GM19328 (cell line): Measurements from ENCODE around the gene DRAP1.

Source experiments
- ATAC-seq: cut with Tn5 transposase; IDR thresholded peaks from one replicate; pipeline ENCODE4 v1.9.1; 2021; ENCODE audit warnings: mild to moderate bottlenecking, moderate library complexity; ENCODE audit not compliant: unreplicated experiment

Gene DRAP1, protein sequence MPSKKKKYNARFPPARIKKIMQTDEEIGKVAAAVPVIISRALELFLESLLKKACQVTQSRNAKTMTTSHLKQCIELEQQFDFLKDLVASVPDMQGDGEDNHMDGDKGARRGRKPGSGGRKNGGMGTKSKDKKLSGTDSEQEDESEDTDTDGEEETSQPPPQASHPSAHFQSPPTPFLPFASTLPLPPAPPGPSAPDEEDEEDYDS

DNA sequence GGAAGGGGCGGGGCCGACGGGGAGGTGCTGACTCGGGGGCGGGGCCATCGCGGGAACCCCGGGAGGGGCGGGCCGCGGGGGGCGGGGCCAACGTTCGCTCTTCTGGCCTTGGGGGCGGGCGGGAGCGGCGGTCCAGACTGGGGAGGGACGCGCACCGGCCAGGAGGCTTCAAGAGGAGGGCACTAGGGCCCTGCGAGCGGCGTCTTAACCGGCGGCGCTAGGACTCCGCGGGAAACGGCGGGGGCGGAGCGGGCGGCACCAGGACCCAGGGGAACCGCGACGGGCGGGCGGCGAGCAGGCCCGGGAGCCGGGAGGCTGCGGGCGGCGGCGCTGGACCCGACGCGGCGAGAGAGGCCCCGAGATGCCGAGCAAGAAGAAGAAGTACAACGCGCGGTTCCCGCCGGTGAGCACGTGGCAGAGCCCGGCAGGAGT, at the start of gene DRAP1:
Gene DRAP1, plus strand, starts transcription at position 286 of the 432 bp plus-strand sequence. Its CDS starts 76 bp downstream, at position 362.
- ATAC-seq, result peak; percentile 70

DNA sequence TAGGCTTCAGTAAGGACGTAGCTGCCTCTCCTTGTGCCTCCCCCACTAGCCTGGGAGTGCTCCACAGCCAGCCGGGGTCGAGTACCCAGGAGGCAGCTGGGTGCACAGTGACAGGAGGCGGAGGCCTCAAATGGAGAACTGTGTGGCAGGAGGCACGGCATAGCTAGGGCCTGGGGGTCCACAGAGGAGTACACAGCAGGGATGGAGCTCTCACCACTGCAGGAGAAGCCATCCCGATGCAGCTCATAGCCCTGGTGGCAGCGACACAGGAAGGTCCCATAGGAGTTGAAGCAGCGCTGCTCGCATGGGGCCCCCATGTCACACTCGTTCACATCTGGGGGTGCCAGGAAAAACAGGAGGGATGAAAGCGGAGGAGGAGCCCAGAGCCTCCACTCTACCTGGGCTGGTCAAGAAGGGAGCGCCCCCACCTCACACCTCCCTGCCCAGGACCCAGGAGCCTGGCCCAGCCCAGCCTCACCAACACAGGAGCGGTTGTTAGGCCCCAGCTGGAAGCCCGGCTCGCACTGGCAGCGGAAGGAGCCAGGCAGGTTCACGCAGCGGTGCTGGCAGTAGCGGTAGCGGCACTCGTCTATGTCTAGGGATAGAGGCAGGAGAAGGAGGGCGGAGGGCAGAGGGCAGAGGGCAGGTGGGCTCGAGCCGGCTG, 49.5 kb upstream of the DRAP1 start:
- no peak for ATAC-seq

DNA sequence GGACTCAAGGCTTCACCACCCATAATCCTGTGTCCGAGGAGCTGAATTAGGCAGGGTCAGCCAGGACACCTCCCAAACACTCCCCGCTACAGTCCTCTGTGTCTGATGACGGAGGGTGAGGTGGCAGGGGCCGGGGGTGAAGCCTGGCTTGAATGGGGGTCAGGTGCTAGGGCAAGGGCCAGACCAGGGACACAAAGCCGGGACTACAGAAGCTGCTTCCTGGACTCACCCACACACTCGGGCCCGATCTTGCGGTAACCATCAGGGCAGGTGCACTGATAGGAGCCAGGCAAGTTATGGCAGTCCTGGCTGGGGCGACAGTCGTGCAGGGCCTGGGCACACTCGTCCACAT, 48.9 kb upstream of the DRAP1 start:
- ATAC-seq, result no peak

DNA sequence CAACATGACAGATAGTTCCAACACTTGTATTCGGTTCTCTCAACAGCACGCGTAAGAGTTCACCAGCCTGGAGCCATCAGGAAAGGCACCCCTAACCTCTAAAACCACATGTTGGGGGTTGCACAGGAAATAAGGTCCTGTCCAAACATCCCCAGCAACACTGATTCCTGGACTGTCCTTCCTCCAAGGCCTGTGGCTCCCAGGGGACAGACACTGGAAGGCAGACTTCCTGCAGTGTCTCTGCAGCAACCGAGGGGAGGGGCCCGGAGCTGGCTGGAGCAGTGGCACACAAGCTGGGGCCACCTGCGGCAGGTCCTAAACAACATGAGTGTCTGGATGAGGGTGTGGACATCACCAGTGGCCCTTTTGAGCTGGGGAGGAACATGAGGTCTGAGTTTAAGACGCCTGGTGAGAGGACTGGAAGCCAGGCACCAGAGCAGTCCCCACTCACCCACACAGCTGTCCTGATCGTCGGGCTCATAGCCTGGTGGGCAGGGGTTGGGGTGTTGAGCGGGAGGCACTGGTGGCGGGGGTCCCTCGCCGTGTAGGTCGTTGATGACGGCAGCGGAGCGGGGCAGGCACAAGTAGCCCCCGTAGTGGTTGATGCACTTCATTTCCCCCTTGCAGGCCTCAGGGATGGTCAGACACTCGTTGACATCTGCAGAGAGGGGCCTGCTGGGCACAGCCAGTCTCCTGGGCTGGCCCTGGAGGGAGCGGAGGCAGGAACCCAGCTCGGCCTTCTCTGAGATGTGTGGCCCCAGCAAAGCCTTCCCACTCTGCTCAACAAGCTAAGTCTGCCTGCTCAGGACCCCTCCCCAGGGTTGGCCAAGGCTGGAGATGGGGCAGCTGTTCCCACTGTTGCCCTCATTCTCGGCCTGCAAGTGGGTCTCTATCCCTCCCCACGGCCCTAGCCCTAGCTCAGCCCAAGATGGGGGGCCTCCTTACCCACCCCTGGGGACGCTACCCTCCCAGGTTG, 48.2 kb upstream of the DRAP1 start:
- no peak for ATAC-seq

DNA sequence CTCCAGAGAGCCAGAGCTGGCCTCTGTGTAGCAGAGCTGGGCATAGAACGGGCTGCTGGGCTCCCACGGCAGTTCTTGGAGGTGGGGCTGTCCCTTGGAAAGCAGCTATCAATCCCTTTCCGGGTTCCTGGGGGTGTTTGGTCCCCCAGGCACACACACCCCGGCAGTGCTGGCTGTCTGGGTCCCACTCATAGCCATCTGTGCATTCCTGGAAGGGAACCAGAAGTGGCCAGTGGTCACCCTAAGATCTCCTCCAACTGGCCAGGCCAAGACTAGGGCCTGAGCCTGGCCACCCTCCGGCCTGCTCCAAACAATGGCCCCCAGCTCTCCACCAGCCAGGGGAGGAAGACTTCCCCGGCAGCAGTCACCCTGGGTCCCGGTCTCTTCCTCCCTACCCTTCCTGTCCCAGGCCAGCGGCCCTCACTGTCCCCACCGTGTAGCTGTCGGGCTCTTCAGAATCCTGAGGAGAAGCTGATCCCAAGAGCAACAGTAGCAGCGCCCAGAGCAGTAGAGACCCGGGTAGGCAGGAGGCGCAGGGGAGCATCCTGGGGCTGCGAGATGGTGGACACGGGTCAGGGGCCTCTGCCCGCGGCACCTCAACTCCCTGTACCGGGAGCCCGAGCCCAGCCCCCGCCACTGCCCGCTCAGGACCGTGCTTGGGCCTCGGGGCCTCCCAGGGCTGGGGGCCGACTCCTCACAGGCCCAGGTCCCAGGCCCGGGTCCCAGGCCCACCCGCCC, 47.2 kb upstream of the DRAP1 start:
- no peak for ATAC-seq

DNA sequence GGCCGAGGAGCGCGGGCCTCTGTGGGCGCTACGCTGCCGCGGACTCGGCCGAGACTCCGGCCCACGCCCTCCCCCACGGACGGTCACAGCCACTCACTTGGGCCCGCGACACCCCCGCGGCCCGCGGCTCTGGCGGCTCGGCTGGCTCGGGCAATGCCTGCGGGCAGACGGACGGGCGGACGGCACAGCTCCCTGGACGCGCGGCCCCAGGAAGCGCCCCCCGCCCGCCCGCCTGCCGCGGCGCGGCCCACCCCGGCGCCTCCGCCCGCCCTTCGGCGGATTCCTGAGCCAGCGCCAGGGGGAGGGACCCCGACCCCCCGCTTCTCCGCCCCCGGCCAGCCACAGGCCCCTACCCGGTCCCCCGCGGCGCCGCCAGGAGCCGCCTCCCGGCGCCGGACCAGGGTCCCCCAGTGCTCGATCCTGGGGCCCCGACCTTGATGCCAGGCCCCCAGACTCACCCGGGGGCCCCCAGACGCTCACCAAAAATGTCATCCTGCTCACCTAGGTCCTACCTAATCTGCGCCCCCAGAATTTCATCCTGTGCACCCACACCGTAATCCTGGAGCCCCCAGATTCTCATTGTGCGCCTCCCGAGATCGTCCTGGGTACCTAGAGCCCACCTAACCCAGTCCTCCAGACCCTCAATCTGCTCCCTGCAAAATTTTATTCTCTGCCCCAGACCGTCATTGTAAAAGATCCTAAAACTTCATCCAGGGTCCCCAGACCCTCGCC, 46.5 kb upstream of the DRAP1 start, which contains the start of gene EFEMP2:
Gene EFEMP2, minus strand, starts transcription at position 215 of the 732 bp plus-strand sequence. CDS start 446 bp downstream, outside the sequence.
- ATAC-seq, result no peak

DNA sequence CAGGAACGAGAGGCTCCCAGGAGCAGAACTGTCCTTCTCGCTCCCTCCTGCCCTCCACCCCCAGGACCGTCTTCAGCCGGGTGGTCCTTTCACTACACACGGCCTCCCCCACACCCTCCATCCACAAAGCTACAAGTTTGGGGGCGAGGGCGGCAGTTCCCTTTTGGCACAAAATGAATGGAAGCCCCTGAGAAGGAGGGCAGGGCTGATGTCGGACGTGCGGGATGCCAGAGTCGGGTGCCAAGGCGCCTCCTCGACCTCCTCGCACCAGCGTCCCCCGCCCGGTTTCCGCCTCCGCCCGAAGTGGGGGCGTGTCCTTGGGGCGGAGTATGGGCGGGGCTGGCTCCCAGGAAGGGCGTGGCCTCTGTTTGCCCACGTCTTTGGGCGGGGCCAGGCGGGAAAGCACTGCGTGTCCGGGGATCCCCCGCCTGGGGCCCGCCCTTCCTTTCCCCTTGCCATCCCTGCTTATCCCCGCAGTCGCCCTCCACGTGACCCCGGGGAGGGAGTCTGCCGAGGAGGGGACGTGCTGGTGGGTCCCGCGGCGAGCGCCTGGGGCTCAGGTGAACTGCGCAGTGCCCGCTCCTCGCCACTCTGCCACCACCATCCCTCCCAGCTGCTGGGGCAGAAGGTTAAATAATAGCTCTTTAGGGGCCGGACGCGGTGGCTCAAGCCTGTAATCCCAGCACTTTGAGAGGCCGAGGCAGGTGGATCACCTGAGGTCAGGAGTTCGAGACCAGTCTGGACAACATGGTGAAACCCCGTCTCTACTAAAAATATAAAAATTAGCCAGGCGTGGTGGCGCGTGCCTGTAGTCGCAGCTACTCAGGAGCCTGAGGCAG, 45.7 kb upstream of the DRAP1 start:
- ATAC-seq, result peak; percentile 81

DNA sequence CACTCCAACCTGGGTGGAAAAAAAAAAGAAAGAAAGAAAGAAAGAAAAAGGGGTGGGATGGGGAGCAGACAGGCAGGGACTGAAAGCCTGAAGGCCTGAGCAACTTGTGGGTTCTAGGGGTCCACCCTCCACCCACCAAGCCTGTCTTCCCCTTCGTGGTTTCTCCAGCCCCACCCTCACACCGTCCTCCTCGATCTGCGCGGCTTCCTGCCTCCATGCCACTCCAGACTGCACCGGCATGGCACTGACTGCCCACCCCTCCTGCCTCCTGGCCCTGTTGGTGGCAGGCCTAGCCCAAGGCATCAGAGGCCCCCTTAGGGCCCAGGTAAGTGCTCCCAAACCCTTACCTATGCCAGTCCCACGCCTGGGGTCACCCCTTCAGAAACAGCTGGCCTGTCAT, 39.6 kb upstream of the DRAP1 start, which contains the start of gene CTSW:
Gene CTSW, plus strand, starts transcription at position 221 of the 400 bp plus-strand sequence. Its CDS starts 18 bp downstream, at position 239.
- ATAC-seq, result no peak

DNA sequence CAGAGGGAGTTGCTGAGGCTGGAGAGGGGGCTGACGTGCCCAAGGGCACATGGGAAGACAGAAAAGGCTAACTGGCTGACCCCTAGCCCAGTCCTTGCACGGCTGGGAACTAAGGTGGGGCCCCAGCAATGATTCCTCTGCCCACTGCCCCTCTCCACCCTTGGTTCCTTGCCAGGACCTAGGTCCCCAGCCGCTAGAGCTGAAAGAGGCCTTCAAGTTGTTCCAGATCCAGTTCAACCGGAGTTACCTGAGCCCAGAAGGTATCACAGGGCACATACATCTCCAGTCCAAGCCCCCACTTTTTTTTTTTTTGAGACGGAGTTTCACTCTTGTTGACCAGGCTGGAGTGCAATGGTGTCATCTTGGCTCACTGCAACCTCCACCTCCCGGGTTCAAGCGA, 39.2 kb upstream of the DRAP1 start:
- ATAC-seq, result no peak

DNA sequence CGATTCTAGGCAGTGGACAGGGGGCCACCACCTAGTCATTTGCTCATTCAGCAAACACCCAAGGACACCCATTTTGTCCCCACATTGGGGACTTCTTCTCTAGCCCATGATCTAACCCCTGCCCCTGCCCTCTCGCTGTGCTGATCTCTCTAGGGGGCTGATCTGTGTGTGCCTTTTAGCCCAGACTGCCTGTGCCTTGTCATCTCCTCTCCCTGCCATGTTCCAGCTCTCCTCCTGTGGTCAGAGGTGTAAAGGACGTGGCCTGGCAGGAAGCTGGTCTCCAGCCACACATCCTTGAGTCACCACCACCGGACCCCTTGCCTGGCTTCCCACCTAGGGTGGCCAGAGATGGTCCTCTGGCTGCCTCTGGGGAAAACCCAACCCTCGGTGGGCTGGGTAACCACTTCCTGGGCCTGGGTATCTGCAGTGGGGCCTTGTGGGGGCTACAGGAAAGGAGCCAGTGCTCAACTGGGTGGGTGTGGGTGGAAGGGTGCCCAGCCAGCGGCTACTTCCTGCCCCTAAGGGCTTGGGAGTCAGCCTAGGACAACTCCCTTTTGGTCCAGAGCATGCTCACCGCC, 38.3 kb upstream of the DRAP1 start:
- ATAC-seq, result no peak

DNA sequence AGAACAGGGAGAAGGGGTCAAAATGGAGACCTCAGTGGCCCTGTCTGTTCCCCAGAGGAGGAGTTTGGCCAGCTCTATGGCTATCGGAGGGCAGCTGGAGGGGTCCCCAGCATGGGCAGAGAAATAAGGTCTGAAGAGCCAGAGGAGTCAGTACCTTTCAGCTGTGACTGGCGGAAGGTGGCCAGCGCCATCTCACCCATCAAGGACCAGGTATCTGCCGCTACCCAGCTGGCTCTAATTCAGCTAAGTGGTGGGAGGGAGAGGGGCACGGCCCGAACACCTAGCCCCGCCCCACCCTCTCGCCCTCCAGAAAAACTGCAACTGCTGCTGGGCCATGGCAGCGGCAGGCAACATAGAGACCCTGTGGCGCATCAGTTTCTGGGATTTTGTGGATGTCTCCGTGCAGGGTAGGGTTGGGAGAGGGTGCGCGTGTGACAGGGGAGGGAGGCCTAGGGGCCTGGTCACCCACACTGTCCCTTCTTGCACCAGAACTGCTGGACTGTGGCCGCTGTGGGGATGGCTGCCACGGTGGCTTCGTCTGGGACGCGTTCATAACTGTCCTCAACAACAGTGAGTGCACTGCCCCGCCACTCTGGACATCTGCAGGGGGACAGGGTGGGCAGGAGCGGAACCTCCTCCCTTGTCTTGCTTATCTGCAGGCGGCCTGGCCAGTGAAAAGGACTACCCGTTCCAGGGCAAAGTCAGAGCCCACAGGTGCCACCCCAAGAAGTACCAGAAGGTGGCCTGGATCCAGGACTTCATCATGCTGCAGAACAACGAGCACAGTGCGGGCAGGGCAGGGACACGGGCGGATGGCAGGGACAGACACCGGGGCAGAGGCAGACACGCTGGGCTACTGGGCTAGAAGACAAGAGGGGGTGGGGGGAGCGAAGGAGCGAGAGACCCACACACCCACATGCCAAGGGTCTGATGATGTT, 36.8 kb upstream of the DRAP1 start:
- ATAC-seq, result no peak

DNA sequence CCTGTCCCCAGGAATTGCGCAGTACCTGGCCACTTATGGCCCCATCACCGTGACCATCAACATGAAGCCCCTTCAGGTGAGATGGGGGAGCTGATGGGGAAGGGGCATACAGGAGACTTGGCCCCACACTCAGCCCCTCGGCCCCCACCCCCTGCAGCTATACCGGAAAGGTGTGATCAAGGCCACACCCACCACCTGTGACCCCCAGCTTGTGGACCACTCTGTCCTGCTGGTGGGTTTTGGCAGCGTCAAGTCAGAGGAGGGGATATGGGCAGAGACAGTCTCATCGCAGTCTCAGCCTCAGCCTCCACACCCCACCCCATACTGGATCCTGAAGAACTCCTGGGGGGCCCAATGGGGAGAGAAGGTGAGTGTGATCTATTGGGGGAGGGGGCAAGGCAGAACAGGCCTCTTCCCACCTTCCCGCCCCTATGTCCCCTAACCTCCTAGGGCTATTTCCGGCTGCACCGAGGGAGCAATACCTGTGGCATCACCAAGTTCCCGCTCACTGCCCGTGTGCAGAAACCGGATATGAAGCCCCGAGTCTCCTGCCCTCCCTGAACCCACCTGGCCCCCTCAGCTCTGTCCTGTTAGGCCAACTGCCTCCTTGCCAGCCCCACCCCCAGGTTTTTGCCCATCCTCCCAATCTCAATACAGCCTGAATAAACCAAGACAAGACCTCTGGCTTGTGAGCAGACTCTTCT, 36.0 kb upstream of the DRAP1 start:
- ATAC-seq, result no peak

DNA sequence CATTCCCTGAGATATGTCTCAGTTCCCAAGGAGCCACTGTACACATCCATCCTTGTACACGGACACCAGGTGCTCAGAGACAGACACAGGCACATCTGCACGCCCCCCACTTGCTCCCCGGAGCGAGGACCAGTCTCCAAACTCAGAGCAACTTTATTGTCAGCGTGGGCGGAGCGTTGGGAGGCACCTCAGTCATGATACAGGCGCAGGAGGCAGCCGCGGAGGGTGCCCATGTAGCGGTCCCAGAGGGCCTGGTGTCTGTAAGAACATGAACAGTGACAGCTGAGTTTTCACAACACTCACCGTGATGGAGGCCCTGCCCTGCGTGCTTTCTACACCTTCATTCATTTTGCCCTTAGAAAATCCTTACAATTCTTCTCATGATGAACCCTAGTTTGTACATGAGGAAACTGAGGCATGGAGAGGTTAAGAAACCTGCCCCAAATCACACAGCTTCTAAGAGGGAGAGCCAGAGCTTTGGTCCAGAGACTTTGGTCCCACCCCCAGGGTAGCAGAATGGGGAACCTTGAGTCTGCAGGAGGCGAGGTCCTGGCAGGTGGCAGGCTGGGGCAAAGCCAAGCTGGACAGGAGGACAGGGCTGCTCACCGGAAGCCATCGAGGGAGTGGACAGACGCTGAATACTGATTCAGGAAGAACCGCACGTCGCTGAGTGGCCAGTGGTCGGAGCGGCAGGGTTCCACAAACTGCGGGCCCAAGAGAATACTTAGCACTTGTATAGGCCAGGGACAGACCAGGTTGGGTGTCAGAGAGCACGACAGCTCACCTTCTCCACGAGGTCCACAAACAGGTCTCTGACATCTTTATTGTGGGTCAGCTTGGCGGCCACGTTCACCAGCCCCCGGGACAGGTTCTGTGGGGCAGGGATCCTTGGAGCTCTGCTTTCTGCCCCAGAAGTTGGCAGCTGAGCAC, 35.2 kb upstream of the DRAP1 start:
- ATAC-seq, result no peak

DNA sequence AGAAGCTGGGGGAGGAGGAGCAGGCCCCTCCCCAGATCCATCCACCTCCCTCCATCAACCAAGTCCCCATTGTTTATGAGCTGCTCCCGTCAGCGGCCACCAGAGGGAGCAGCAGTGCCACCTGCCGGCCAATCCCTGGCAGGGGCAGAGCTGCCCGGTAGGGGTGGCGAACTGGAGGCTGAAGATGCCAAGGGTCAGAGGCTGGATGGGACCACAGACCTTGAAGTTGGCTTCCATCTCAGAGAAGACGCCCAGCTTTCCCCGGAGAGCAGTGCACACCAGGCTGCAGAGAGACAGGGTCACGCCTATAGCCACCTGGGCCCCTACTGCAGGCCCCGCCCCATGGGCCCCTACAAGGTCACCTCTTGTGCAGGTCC, 34.5 kb upstream of the DRAP1 start:
- ATAC-seq, result no peak

DNA sequence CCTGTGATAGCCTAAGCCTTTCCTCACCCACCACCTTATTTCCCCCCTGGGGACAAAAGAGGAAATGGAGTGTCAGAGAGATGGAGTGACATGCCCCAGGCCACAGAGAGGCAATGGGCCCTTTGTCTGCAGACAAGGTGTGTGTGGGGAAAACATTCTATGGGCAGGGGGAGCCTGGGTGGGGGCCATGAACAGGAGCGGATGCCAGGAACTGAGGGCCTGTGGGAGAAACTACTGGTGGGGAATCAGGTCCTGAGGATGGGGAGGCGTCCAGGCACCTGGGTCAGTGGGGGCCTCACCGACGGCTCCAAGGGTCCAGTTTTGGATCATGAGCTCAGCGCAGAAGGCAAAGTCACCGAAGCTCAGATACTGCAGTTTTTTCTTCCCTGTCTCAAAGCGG, 34.0 kb upstream of the DRAP1 start:
- ATAC-seq, result no peak
